ENCODE results near the gene SF3B2.
"Not testable (repeated sequence)": the region's sequence is repeated elsewhere in the genome, so short reads cannot be mapped to it uniquely, and the experiment has no call there.

DNA sequence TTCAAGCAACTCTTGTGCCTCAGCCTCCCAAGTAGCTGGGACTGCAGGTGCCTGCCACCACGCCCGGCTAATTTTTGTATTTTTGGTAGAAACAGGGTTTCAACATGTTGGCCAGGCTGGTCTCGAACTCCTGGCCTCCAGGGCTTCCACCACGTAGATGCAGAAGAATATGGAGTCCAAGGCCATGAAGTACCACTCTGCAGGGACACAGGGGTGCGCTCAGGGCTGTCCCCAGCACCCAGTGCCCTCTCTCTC is 29.1 kb upstream of the SF3B2 start:
- TF ChIP-seq, protein P1, sequence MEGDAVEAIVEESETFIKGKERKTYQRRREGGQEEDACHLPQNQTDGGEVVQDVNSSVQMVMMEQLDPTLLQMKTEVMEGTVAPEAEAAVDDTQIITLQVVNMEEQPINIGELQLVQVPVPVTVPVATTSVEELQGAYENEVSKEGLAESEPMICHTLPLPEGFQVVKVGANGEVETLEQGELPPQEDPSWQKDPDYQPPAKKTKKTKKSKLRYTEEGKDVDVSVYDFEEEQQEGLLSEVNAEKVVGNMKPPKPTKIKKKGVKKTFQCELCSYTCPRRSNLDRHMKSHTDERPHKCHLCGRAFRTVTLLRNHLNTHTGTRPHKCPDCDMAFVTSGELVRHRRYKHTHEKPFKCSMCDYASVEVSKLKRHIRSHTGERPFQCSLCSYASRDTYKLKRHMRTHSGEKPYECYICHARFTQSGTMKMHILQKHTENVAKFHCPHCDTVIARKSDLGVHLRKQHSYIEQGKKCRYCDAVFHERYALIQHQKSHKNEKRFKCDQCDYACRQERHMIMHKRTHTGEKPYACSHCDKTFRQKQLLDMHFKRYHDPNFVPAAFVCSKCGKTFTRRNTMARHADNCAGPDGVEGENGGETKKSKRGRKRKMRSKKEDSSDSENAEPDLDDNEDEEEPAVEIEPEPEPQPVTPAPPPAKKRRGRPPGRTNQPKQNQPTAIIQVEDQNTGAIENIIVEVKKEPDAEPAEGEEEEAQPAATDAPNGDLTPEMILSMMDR (conservative IDR thresholded peaks at IDR 0.05), result not testable (repeated sequence)
- not testable (repeated sequence) for TF ChIP-seq ZFX (IDR thresholded peaks at IDR 0.05)

Measured in C4-2B (cell line).